WTC11 (cell line): ENCODE data around the gene BCO1.

ENCODE experiments used
- CTCF ChIP-seq: fragments of 200-600 bp; IDR thresholded peaks from 2 replicates; pipeline ENCODE4 v1.8.0; 2022; ENCODE audit warnings: antibody characterized with exemption
- E2F4 ChIP-seq: sonication (generic); formaldehyde crosslinking; IDR thresholded peaks from 2 replicates; pipeline ENCODE4 v1.8.1; 2022; ENCODE audit warnings: low read depth, mild to moderate bottlenecking, moderate library complexity, missing genetic modification reagents, borderline replicate concordance
- PREB ChIP-seq: sonication (generic); formaldehyde crosslinking; IDR thresholded peaks from 2 replicates; pipeline ENCODE4 v1.8.1; 2022; ENCODE audit warnings: mild to moderate bottlenecking, missing genetic modification reagents, moderate library complexity, borderline replicate concordance

- TF ChIP-seq PREB, result no peak
- TF ChIP-seq CTCF, result no peak
- no peak for TF ChIP-seq E2F4 (CRISPR knock-in tag)
These were observed 55.7 kb downstream of the BCO1 start for GRCh38 chr16:81293909-81294802.
